Activated T-helper 1 cell treated with anti-CD3 and anti-CD28 coated beads, Interleukin-12 subunit alpha, Interleukin-12 subunit beta, Interleukin-2, Interleukin-4 antibody, amounts not matched to agents 30 ng/mL and 10 ng/mL and 1 ng/mL, durations not matched to agents 14 hours and 24 hours and 36 hours (primary cell): ENCODE measurements around the gene BCL2L11. TPM values are rescaled to one million over a fixed set of nuclear protein-coding genes. Genes with fewer than 3 reads are reported as not detected.

Experiments
- DNase-seq: peaks from one replicate; pipeline ENCODE4 v3.0.0; 2021; ENCODE audit warnings: low spot score
- H3K27ac Mint-ChIP-seq: one replicate; pipeline ENCODE4 v1.8.0; 2021; ENCODE audit warnings: mild to moderate bottlenecking, mixed read lengths
- H3K27me3 Mint-ChIP-seq: one replicate; pipeline ENCODE4 v1.8.0; 2022; ENCODE audit warnings: mild to moderate bottlenecking, moderate library complexity, mixed read lengths; ENCODE audit not compliant: insufficient read depth
- H3K36me3 Mint-ChIP-seq: one replicate; pipeline ENCODE4 v1.8.0; 2021; ENCODE audit warnings: low read depth, mixed read lengths
- H3K4me1 Mint-ChIP-seq: one replicate; pipeline ENCODE4 v1.8.0; 2021; ENCODE audit warnings: low read depth, mixed read lengths
- H3K4me3 Mint-ChIP-seq: one replicate; pipeline ENCODE4 v1.8.0; 2021; ENCODE audit warnings: mild to moderate bottlenecking, moderate library complexity, mixed read lengths
- H3K9me3 Mint-ChIP-seq: one replicate; pipeline ENCODE4 v1.8.0; 2021; ENCODE audit warnings: mixed read lengths
- intact Hi-C: fragments of 100-400 bp; cut with micrococcal nuclease; formaldehyde crosslinking; loops from one replicate; pipeline ENCODE4 v1.15.1; 2024
- total RNA-seq: library from RNA; stranded (reverse); gene quantifications from 2 replicates; pipeline ENCODE4 v1.2.3, GENCODE V29; 2022

BCL2L11 gene
- total RNA-seq, 1 donor from 2014 or later: 335 TPM

DNA sequence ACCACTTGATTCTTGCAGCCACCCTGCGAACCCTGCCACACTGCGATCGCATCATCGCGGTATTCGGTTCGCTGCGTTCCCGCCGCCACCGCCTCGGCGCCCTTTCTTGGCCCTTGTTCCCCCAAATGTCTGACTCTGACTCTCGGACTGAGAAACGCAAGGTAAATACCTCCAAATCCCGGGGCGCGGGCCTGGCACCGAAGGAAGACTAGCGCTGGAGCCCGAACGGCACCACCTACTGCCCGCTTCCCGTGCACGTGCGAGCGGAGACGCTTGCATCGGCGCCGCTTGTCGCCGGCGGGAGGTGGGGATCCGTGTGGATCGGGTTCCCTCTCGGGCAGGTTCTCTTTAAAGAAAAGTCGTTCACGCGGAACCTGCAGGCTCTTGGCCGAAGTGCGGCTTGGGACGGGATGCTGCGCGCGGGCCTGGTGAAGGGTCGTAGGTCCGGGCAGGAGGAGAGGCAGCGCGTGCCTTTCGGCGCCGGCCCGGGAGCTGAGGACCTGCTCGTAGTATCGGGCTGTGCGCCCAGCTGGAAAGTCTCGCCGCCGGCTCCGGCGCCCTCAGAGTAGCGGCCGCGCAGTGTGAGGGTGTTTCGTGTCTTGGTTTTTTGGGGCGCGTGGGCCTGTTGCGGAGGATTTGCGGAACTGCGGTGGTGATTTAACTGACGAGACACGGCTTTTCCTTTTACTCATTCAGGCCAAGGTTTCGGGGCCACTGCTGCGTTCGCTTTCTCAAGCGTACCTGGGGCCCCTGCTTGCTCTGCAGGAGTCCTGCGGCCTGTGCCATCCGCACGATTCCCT lies 514 bp downstream of the BCL2L11 start:
- DNase-seq: peak; percentile 43
- Mint-ChIP-seq H3K9me3 (no peaks in the 10 kb centered on the region), H3K4me1 (peaks cover 51% of the 10 kb centered on the region), H3K4me3 (peak overlapping the region; percentile 97), H3K27ac (peak overlapping the region; percentile 92), H3K27me3 (peaks cover 2% of the 10 kb centered on the region), H3K36me3 (peaks cover 50% of the 10 kb centered on the region)
- intact Hi-C loops: no loop called here

DNA sequence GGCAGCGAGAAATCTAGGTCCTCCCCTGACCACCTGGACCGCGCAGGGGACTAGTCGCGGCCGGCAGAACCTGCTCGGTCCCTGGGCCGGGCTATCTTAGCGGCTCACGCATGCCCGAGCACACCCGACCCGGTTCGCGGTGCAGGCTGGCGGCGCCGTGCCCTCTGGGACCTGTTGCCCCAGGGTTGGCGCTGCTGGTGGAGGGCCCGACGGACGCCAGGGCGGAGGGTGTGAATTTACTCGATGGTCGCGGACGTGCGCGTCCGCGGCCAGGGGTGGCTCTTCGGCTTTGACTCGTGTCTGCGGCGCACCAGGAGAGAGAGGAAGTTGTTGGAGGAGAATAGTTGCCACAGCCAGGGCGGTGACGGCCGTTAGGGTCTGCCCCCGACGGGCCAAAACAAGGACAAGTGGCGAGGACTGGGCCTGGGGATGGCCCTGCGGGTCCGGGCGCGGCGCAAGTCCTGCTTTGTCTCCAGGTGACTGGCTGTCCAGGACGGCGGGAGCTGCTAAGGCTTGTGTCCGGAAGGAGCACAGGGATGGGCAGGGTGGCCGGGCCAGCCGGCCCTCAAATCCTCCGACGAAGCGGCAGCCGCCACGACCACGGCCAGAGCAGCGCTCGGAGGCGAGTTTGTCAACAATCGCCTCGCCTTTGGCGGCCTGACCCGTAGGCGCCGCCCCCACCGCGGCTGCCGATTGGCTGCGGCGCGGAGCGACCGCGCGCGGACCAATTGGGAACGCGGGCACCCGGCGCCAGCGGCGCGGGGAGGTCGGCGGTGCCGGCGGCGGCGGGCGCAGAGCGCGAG lies 1.3 kb downstream of the BCL2L11 start:
- Mint-ChIP-seq H3K4me3 (peak overlapping the region; percentile 97), H3K27ac (peak overlapping the region; percentile 92), H3K36me3 (peaks cover 58% of the 10 kb centered on the region), H3K9me3 (no peaks in the 10 kb centered on the region), H3K4me1 (peaks cover 51% of the 10 kb centered on the region), H3K27me3 (peaks cover 3% of the 10 kb centered on the region)
- intact Hi-C loops: loop anchor here (2.0 kb wide), 3 partner anchors 15 to 47 kb away; no protein-coding TSS in a partner anchor
- DNase-seq: peak; percentile 86

DNA sequence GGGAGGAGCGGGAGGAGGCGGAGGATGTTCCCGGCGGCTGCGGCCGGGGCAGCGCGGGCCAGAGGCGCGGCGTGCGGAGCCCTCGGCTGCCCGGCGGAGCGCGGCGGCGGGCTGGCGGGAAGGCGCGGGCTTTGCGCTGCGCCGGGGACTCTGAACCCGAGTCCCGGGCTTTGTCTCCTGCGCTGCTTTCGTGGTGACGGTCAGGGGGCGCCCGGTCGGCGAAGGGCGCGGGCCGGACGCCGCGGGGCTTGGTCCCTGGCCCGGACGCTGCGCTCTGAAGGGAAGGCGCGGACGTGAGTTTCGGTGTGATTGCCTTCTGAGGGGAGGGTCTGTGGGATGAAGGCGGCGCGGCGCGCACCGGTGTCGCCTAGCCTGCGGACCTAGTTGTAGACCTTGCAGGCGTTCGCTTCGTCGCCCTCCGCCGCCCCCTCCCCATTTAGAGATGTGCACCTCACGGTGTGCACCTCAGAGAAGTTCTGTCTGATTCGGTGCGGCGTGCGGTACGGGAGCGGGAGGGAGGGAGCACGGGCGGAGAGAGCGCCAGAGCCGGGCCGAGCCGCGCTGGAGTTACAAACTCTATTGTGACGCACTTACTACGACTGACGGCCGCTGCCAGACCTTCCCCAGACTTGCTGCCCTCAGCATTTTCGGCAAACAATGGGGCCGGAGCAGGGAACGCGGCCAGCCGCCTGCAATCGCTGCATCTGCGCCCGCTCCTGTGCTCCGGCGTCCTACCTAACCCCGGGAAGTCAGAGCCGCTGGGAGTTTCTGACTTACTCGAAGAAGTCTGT lies 2.1 kb downstream of the BCL2L11 start:
- Mint-ChIP-seq H3K9me3 (no peaks in the 10 kb centered on the region), H3K4me3 (peak overlapping the region; percentile 95), H3K36me3 (peaks cover 66% of the 10 kb centered on the region), H3K27me3 (peaks cover 3% of the 10 kb centered on the region), H3K27ac (peak overlapping the region; percentile 74), H3K4me1 (peaks cover 53% of the 10 kb centered on the region)
- intact Hi-C loops: loop anchor here (2.0 kb wide), 3 partner anchors 14 to 46 kb away; no protein-coding TSS in a partner anchor
- DNase-seq: peak; percentile 21

DNA sequence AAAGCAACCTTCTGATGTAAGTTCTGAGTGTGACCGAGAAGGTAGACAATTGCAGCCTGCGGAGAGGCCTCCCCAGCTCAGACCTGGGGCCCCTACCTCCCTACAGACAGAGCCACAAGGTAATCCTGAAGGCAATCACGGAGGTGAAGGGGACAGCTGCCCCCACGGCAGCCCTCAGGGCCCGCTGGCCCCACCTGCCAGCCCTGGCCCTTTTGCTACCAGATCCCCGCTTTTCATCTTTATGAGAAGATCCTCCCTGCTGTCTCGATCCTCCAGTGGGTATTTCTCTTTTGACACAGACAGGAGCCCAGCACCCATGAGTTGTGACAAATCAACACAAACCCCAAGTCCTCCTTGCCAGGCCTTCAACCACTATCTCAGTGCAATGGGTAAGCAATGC lies 3.0 kb downstream of the BCL2L11 start:
- peaks cover 53% of the 10 kb centered on the region for H3K4me1 Mint-ChIP-seq
- intact Hi-C loops: loop anchor here (2.0 kb wide), 3 partner anchors 13 to 45 kb away; no protein-coding TSS in a partner anchor
- H3K27ac Mint-ChIP-seq: peak overlapping the region; percentile 89
- H3K36me3 Mint-ChIP-seq: peaks cover 71% of the 10 kb centered on the region
- peak overlapping the region; percentile 95 for H3K4me3 Mint-ChIP-seq
- peaks cover 3% of the 10 kb centered on the region for H3K27me3 Mint-ChIP-seq
- DNase-seq: no peak
- H3K9me3 Mint-ChIP-seq: no peaks in the 10 kb centered on the region

DNA sequence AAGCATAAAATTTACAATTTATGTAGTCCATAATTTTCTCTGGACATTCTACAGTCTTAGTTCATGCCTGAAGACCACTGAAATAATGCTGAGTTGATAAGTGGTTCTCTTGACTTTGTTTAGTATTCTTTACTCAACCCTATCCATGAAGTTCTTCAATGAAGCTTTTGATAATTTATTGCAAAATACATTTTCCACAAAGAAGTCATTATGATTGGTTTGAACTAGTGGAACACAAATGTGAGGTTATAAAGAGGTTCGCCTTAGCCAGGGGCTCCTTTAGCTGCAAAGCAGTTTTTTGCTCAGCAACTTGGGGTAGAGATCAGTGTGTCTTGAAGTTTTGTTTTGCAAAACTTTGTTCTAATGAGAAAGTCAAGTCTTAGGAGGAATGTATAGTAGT lies 5.9 kb downstream of the BCL2L11 start:
- Mint-ChIP-seq H3K4me3 (peak overlapping the region; percentile 95), H3K4me1 (peaks cover 74% of the 10 kb centered on the region), H3K27me3 (peaks cover 3% of the 10 kb centered on the region), H3K27ac (no peak overlapping the region), H3K36me3 (peaks cover 89% of the 10 kb centered on the region), H3K9me3 (no peaks in the 10 kb centered on the region)
- DNase-seq: no peak
- intact Hi-C loops: no loop called here

DNA sequence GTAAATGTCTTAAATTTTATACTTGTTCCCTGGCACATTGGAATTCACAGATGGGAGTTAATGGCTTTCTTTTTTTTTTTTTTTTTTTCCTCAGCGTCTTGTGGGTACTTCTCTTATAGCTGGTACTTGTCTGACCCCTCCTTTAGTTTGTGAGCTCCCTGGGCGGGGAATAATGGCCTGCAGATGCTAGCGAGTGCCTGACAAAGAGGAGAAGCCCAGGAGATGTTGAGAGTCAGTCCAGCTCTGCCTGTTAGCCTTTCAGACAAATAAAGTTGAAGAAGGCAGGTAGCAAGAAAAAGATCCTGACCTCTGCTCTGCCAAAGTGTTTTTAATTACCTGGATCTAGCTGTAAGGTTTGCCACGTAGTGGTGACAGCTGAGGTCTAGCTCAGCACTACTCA lies 6.6 kb downstream of the BCL2L11 start:
- DNase-seq: no peak
- Mint-ChIP-seq H3K4me1 (peaks cover 82% of the 10 kb centered on the region), H3K27me3 (peaks cover 3% of the 10 kb centered on the region), H3K27ac (no peak overlapping the region), H3K36me3 (peaks cover 92% of the 10 kb centered on the region), H3K4me3 (peak overlapping the region; percentile 95), H3K9me3 (no peaks in the 10 kb centered on the region)
- intact Hi-C loops: no loop called here

DNA sequence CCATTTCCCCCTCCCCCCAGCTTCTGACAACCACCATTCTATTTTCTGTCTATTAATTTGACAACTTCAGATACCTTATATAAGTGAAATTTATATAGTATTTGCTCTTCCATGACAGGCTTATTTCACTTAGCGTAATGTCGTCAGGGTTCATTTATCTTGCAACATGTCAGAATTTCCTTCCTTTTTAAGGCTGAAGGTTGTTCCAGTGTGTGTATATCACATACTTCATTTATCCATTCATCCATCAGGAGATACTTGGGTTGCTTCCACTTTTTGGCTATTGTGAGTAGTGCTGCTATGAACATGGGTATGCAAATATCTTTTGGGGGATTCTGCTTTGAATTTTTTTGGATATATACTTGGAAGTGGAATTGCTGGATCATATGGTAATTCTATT lies 7.4 kb downstream of the BCL2L11 start:
- Mint-ChIP-seq H3K36me3 (peaks cover 91% of the 10 kb centered on the region), H3K4me3 (peak overlapping the region; percentile 19), H3K9me3 (no peaks in the 10 kb centered on the region), H3K27ac (no peak overlapping the region), H3K4me1 (peaks cover 82% of the 10 kb centered on the region), H3K27me3 (peaks cover 3% of the 10 kb centered on the region)
- intact Hi-C loops: no loop called here
- no peak for DNase-seq

DNA sequence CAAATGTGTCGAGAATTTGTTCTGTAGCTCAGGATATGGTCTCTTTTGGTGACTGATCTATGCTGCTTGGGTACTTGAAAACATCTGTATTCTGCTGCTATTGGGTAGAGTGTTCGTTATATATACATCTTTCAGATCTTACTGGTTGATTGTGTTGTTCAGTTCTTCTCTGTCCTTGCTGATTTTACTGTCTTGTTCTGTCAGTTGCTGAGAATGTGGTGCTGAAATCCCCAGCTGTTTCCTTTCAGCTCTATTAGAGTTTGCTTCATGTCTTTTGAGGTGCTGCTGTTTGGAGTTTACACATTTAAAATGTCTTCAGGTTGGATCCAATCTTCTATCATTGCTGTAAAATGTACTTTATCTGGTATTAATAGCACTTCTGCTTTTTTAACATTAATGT lies 12.9 kb downstream of the BCL2L11 start:
- Mint-ChIP-seq H3K4me1 (peaks cover 78% of the 10 kb centered on the region), H3K27me3 (no peaks in the 10 kb centered on the region), H3K36me3 (peaks cover 82% of the 10 kb centered on the region), H3K9me3 (no peaks in the 10 kb centered on the region), H3K27ac (peak overlapping the region; percentile 2), H3K4me3 (peak overlapping the region; percentile 0)
- intact Hi-C loops: loop anchor here (1.0 kb wide), 2 partner anchors 8 to 9 kb away; no protein-coding TSS in a partner anchor
- no peak for DNase-seq

DNA sequence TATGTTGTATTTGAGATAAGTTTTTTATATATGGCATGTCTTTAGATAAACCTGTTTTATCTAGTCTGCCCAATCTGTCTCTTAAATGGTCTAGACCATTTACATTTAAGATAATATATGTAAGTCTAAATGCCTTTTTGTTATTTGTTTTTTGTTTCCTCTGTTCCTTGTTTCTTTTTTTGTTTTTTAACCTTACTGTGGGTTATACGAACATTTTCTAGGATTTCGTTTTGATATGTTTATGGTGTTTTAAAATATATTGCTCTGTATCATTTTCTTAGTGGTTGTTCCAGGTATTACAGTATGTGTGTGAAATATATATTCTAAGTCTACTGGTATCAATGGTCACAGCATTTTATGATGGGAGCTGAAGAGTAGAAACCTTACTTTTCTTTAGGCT lies 13.3 kb downstream of the BCL2L11 start:
- Mint-ChIP-seq H3K27me3 (no peaks in the 10 kb centered on the region), H3K36me3 (peaks cover 82% of the 10 kb centered on the region), H3K27ac (no peak overlapping the region), H3K9me3 (no peaks in the 10 kb centered on the region), H3K4me1 (peaks cover 78% of the 10 kb centered on the region), H3K4me3 (no peak overlapping the region)
- DNase-seq: no peak
- intact Hi-C loops: loop anchor here (1.0 kb wide), 1 partner anchor 8 kb away; no protein-coding TSS in a partner anchor

DNA sequence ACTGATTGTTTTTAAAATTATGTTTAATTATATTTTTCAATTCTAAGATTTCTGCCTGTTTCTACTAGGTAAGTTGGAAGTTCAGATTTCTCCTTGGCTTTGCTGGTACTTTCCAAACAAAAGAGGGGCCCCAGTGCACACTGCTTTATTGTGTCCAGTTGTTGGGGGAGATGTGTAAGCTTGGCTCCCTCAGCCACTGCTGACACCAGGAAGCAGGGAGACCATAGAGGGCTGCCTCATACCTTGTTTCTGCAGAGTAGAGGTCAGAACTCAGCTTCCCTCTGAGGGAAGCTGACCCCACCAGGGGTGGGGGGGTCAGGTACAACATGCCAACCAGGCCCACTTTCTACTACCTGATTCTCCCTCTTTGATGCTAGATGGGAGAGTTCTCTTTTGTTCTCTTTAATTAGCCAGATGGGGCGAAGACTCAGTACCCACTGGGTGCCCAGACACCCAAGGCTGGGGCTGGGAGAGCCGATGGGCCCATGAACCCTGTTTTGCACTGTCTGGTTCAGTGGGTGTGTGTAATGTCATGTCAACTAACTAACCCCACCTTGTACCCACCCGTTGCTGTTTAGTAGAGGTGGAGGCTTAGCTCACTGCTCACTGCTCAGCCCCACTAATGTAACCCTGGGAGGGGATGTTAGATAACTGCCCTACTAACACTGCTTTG lies 14.7 kb downstream of the BCL2L11 start:
- no peak overlapping the region for H3K4me3 Mint-ChIP-seq
- intact Hi-C loops: no loop called here
- H3K9me3 Mint-ChIP-seq: no peaks in the 10 kb centered on the region
- no peak overlapping the region for H3K27ac Mint-ChIP-seq
- no peak for DNase-seq
- no peaks in the 10 kb centered on the region for H3K27me3 Mint-ChIP-seq
- peaks cover 85% of the 10 kb centered on the region for H3K36me3 Mint-ChIP-seq
- peaks cover 79% of the 10 kb centered on the region for H3K4me1 Mint-ChIP-seq

DNA sequence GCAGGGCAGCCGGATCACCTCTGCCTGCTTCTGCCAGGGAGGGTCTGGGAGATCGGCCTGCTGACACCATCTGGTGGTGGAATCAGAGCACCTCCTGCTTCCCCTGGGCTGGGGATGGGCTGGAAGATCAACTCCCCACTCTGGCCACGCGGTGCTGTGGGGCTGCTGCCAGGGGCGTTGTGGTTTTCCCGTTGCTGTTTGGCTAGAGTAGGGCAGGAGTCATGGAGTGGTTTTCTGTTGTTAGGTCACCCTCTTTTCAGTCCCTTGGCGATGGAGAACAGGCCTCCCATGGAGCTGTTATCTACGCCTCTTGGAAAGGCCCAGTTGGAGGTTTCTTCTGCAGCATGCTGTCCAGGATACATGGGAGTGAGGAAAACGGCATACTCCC lies 15.2 kb downstream of the BCL2L11 start:
- Mint-ChIP-seq H3K4me1 (peaks cover 79% of the 10 kb centered on the region), H3K9me3 (no peaks in the 10 kb centered on the region), H3K36me3 (peaks cover 85% of the 10 kb centered on the region), H3K27ac (no peak overlapping the region), H3K4me3 (no peak overlapping the region), H3K27me3 (no peaks in the 10 kb centered on the region)
- no peak for DNase-seq
- intact Hi-C loops: loop anchor here (2.0 kb wide), 1 partner anchor 13 kb away; no protein-coding TSS in a partner anchor

DNA sequence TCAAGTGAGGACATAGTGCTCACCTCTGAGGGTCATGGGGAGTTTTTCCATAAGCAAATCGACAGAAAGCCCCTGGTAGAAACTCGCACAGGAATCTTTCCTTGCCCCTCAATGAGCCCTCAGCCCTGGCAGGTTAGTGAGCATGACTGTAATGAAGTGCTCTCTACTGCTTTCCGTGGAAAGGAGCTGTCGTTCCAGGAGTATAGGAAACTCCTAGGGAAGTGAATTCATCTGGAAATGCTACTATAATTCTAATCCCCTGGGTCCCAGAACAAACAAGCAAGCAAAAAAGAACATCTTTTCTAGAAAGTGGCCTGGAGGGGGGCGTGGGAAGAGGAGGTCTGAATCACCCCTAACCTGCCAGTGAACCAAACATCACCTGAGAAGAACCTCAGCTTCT lies 18.1 kb downstream of the BCL2L11 start:
- no peaks in the 10 kb centered on the region for H3K27me3 Mint-ChIP-seq
- no peak overlapping the region for H3K4me3 Mint-ChIP-seq
- peaks cover 85% of the 10 kb centered on the region for H3K36me3 Mint-ChIP-seq
- no peaks in the 10 kb centered on the region for H3K9me3 Mint-ChIP-seq
- intact Hi-C loops: no loop called here
- no peak overlapping the region for H3K27ac Mint-ChIP-seq
- no peak for DNase-seq
- peaks cover 79% of the 10 kb centered on the region for H3K4me1 Mint-ChIP-seq
